GM13976 (cell line): Measurements from ENCODE around the gene TMBIM1.

Experiments used
- DNase-seq: peaks from one replicate; pipeline ENCODE4 v3.0.0; 2012; ENCODE audit warnings: low spot score
- CTCF ChIP-seq: IDR thresholded peaks from 2 replicates; pipeline ENCODE4 v1.5.1; 2012; ENCODE audit warnings: borderline replicate concordance, mild to moderate bottlenecking; ENCODE audit not compliant: insufficient read depth; ENCODE audit errors: extremely low read depth, missing control alignments, control extremely low read depth
- in situ Hi-C: fragments of 300-500 bp; cut with MboI; formaldehyde crosslinking; loops from one replicate; pipeline ENCODE4 v1.12.0; 2022; ENCODE audit warnings: low sequenced_read_pairs, mixed read lengths, inconsistent platforms; ENCODE audit not compliant: unreplicated experiment

TMBIM1 gene

GRCh38 chr2:218325566-218326160 lies 33.4 kb upstream of the TMBIM1 start:
- no peak for TF ChIP-seq CTCF
- no peak for DNase-seq
- in situ Hi-C loops = no loop called here

- no peak for DNase-seq
- TF ChIP-seq CTCF = no peak
- in situ Hi-C loops = no loop called here
These were observed 31.5 kb upstream of the TMBIM1 start for GRCh38 chr2:218323526-218324472.

- DNase-seq = peak; percentile 95
- no peak for TF ChIP-seq CTCF
- in situ Hi-C loops = no loop called here
These were observed 30.6 kb upstream of the TMBIM1 start for GRCh38 chr2:218322768-218323525.

- in situ Hi-C loops = no loop called here
- no peak for TF ChIP-seq CTCF
- DNase-seq = no peak
These were observed 28.5 kb upstream of the TMBIM1 start for GRCh38 chr2:218320704-218321336.

- in situ Hi-C loops = no loop called here
- DNase-seq = no peak
- no peak for TF ChIP-seq CTCF
These were observed 27.6 kb upstream of the TMBIM1 start for GRCh38 chr2:218319813-218320365.

- in situ Hi-C loops = no loop called here
- TF ChIP-seq CTCF = no peak
- DNase-seq = no peak
These were observed 25.9 kb upstream of the TMBIM1 start for GRCh38 chr2:218318241-218318640.
